A549 treated with RU486 at 1 μM for 4 hours (cell line): Measurements from ENCODE around the gene KRT25. TPM values are rescaled to one million over a fixed set of nuclear protein-coding genes. Genes with fewer than 3 reads are reported as not detected.

Source experiments
- total RNA-seq: library from RNA; stranded (reverse); fragments of 200-300 nt; extraction: Qiagen RNA extraction; gene quantifications from 5 replicates; pipeline ENCODE4 v1.2.3, GENCODE V29; 2022; ENCODE audit warnings: low read depth

Gene KRT25, protein sequence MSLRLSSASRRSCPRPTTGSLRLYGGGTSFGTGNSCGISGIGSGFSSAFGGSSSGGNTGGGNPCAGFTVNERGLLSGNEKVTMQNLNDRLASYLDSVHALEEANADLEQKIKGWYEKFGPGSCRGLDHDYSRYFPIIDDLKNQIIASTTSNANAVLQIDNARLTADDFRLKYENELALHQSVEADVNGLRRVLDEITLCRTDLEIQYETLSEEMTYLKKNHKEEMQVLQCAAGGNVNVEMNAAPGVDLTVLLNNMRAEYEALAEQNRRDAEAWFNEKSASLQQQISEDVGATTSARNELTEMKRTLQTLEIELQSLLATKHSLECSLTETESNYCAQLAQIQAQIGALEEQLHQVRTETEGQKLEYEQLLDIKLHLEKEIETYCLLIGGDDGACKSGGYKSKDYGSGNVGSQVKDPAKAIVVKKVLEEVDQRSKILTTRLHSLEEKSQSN
- total RNA-seq = not detected in 5 replicates

GRCh38 chr17:40755231-40755630, at the start of gene KRT25:
Gene KRT25 (minus strand): TSS chr17:40755331. CDS start chr17:40755271, 60 bp downstream.

GRCh38 chr17:40799859-40800258, 44.7 kb upstream of the KRT25 start, which contains the start of gene KRT28:
Gene KRT28 (minus strand): TSS chr17:40799959. CDS start chr17:40799893, 66 bp downstream.

GRCh38 chr17:40782450-40782849, 27.3 kb upstream of the KRT25 start, which contains the start of gene KRT27:
Gene KRT27 (minus strand): TSS chr17:40782550. CDS start chr17:40782493, 57 bp downstream.

GRCh38 chr17:40772101-40772500, 17.0 kb upstream of the KRT25 start, which contains the start of gene KRT26:
Gene KRT26 (minus strand): TSS chr17:40772201. CDS start chr17:40772113, 88 bp downstream.

GRCh38 chr17:40703652-40704051, 51.5 kb downstream of the KRT25 start, which contains the start of gene KRT24:
Gene KRT24 (minus strand): TSS chr17:40703752. CDS start chr17:40703693, 59 bp downstream.

Other genes starting within 250 kb of the KRT25 start
- 0.64 to 1.3 TPM (median 1.0 TPM) in 5 replicates for gene CCR7, start 189.9 kb downstream of the KRT25 start, total RNA-seq
- 107 to 119 TPM (median 111 TPM) in 5 replicates for gene SMARCE1, start 107.5 kb downstream of the KRT25 start, total RNA-seq
- gene KRT222, start 90.2 kb downstream of the KRT25 start, total RNA-seq = 0.30 to 0.59 TPM (median 0.38 TPM) in 4 of 5 replicates, not detected in the other
- not detected in 5 replicates for gene KRT24, start 51.6 kb downstream of the KRT25 start, total RNA-seq
- not detected in 5 replicates for gene KRT26, start 16.9 kb upstream of the KRT25 start, total RNA-seq
- not detected in 5 replicates for gene KRT27, start 27.2 kb upstream of the KRT25 start, total RNA-seq
- gene KRT28, start 44.6 kb upstream of the KRT25 start, total RNA-seq = not detected in 5 replicates
- 89.0 to 122 TPM (median 115 TPM) in 5 replicates for gene KRT10, start 67.3 kb upstream of the KRT25 start, total RNA-seq
- not detected in 5 replicates for gene KRT12, start 111.9 kb upstream of the KRT25 start, total RNA-seq
- 0.17 to 0.43 TPM (median 0.28 TPM) in 5 replicates for gene KRT20, start 129.9 kb upstream of the KRT25 start, total RNA-seq
- 0.06 to 0.30 TPM (median 0.08 TPM) in 3 of 5 replicates, not detected in the others for gene KRT23, start 182.3 kb upstream of the KRT25 start, total RNA-seq
- gene KRT39, start 211.6 kb upstream of the KRT25 start, total RNA-seq = not detected in 5 replicates
- not detected in 5 replicates for gene KRT40, start 229.0 kb upstream of the KRT25 start, total RNA-seq
- not detected in 5 replicates for gene KRTAP3-3, start 238.8 kb upstream of the KRT25 start, total RNA-seq
- gene KRTAP3-2, start 244.6 kb upstream of the KRT25 start, total RNA-seq = 0.36 to 0.50 TPM (median 0.42 TPM) in 3 of 5 replicates, not detected in the others